Gastrocnemius medialis (tissue), 4 donors: ENCODE measurements around the gene TRIM14.

Experiments used
- POLR2A ChIP-seq, 2 donors: fragments of 450-650 bp; IDR thresholded peaks; one replicate each; pipeline ENCODE4 v1.6.1; 2017; ENCODE audit warnings: antibody characterized with exemption in 2 of 2, mild to moderate bottlenecking in 2 of 2, moderate library complexity in 2 of 2
- TF ChIP-seq, protein P1 (sequence below), 5 experiments: fragments of 450-650 bp in 3 of 5; fragments of 200-600 bp in 2 of 5; sonication (generic) in 2 of 5; IDR thresholded peaks in 4 of 5; conservative IDR thresholded peaks in 1 of 5; 1 replicate in 4 of 5; 2 replicates in 1 of 5; pipeline ENCODE4 v1.5.1; 2016 to 2019; ENCODE audit warnings: antibody characterized with exemption in 5 of 5, mild to moderate bottlenecking in 3 of 5, moderate library complexity in 3 of 5

DNA sequence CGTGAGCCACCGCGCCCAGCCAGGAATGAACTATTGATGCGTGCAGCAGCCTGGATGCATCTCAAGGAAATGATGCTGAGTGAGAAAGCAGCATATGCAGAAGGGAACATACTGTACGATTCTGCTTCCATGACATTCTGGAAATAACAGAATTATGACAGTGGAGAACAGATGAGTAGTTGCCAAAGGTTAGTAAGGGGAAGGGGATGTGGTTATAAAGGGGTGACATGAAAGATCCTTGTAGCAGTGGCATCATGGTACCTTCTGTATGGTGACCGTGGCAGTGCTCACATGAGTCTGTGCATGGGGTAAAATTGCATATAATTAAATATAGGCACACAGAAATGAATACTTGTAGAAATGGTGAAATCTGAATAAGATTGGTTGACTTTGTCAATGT lies 49.5 kb downstream of the TRIM14 start:
- TF ChIP-seq, protein P1, sequence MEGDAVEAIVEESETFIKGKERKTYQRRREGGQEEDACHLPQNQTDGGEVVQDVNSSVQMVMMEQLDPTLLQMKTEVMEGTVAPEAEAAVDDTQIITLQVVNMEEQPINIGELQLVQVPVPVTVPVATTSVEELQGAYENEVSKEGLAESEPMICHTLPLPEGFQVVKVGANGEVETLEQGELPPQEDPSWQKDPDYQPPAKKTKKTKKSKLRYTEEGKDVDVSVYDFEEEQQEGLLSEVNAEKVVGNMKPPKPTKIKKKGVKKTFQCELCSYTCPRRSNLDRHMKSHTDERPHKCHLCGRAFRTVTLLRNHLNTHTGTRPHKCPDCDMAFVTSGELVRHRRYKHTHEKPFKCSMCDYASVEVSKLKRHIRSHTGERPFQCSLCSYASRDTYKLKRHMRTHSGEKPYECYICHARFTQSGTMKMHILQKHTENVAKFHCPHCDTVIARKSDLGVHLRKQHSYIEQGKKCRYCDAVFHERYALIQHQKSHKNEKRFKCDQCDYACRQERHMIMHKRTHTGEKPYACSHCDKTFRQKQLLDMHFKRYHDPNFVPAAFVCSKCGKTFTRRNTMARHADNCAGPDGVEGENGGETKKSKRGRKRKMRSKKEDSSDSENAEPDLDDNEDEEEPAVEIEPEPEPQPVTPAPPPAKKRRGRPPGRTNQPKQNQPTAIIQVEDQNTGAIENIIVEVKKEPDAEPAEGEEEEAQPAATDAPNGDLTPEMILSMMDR (IDR thresholded peaks at IDR 0.05 in 4 of 5, conservative IDR thresholded peaks at IDR 0.05 in 1 of 5): no peak
- TF ChIP-seq POLR2A (IDR thresholded peaks at IDR 0.05): no peak
